ENCODE data around the gene ALOX5.
"Not testable (repeated sequence)": the region's sequence is repeated elsewhere in the genome, so short reads cannot be mapped to it uniquely, and the experiment has no call there.

Gene ALOX5

DNA sequence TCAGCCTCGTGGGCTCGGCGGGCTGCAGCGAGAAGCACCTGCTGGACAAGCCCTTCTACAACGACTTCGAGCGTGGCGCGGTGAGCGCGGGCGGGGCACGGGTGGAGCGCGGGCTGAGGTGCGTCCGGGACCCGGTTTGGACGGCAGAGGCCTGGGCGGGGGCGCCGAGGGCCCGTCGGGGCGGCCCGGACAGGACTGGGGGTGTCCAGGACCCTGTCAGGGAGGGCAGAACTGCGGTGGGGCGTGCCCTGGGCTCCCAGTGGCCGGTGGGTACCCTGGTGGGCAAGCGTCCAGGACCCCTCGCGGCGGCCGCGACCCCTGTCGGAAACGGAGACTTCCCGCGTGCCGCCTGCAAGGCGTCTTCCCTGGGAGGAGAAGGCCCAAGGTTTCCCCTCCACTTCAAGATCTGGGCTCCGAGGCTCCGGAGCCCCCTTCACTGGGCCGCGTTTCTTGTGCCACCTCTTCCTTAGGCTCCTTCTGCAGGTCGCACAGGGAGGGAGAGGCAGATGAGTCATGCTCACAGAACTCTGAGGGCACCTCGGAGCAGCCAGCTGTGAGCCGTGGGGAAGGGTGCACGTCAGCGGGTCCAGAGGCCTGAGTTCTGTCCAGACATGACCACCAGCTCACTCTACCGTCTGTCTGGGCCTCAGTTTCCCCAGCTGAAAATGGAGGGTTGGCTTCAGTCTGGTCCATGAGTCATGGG, 485 bp downstream of the ALOX5 start:
- no peak for DNase-seq (ENCODE audit: low read depth in 1 of 2, low spot score in 1 of 2)

- no peak for DNase-seq (ENCODE audit: low read depth in 1 of 2, low spot score in 1 of 2)
Measured at GRCh38 chr10:45375101-45375500, 1.1 kb downstream of the ALOX5 start.

- no peak for DNase-seq (ENCODE audit: low read depth in 1 of 2, low spot score in 1 of 2)
Measured at GRCh38 chr10:45375716-45376231, 1.8 kb downstream of the ALOX5 start.

- no peak for DNase-seq (ENCODE audit: low read depth in 1 of 2, low spot score in 1 of 2)
Measured at GRCh38 chr10:45376371-45376801, 2.4 kb downstream of the ALOX5 start.

DNA sequence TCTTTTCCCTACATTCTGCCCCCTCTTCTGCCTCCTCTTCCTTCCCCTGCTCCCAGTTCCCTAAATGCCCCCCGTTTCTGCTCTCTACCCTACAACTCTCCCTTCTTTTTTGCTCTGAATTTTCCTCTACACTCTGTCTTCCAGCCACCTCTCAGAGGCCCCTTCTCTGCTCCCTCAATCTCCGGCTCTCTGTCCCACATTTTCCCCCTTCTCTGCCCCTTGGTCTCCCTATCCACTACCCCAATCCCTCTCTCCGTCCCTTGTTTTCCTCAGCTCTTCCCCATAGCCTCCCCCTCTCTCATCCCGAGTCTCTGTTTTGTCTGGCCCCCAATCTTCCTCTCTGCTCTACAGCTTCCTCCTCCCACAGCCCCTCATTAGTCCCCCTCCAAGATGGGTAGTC, 3.3 kb downstream of the ALOX5 start:
- no peak for DNase-seq (ENCODE audit: low read depth in 1 of 2, low spot score in 1 of 2)

- no peak for DNase-seq (ENCODE audit: low read depth in 1 of 2, low spot score in 1 of 2)
Measured at GRCh38 chr10:45377858-45378257, 3.8 kb downstream of the ALOX5 start.

GRCh38 chr10:45378914-45379726, 5.1 kb downstream of the ALOX5 start:
- DNase-seq (ENCODE audit: low read depth in 1 of 2, low spot score in 1 of 2): no peak

DNA sequence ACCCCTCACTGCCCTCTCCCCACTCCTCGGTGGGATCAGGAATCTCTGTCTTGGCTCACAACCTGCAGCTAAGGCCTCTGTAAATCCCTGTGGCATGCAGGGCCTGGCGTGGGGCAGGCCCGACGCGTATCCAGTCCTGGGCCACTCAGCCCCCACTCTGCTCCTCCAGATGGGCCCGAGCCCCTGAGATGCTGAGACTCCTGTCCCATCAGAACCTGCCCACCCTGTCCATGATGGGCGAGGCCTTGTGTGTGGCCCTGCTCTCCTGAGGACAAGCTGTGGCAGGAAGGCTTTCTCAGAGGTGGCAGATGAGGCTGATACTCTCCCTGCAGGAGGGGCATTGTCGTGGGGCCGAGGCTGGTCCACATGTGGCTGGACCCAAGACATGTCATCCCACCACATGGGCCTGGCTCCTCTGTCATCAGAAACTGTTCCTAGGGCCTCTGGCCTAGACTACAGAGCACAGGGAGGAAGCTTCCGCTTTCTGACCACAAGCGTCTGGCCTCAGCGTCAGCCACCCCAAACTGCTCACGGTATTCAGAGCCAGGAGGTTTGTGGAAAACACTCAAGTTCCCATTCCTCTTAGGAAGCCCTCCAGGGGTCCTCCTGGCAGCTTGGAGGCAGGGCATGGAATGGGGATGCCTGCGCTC, 6.0 kb downstream of the ALOX5 start:
- DNase-seq (ENCODE audit: low read depth in 1 of 2, low spot score in 1 of 2): no peak

DNA sequence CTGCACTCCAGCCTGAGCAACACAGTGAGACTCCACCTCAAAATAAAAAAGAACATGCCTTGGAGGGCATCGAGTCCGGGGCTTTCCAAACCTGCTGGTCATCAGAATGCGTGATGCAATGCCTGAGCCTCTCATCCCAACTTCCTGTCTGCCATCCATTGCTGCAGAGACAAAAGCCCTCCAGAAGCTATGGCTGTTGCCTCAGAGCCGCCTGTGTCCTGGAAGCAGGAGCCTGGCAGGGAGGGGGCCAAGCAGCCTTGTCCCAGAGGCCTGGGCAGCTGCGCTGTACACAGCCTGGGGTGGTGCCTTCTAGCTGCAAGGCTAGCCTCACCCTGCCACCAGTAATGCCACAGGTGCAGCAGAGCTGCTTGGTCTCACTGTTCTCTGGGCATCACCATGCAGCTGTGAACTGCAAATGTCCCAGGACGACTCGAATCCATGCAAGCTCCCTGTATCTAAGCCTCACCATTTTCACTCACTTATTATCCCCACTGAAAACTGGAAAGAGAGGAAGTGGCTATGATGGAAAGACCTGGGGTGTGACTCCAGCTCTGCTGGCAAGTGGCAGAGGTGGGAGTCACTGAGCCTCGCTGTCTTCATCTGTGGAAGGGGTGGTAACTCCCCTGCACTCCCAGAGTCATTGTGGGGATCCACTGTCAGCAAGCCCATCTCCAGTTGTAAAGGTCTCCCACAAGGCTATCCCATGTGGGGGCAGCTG, 7.0 kb downstream of the ALOX5 start:
- DNase-seq (ENCODE audit: low read depth in 1 of 2, low spot score in 1 of 2): no peak

DNA sequence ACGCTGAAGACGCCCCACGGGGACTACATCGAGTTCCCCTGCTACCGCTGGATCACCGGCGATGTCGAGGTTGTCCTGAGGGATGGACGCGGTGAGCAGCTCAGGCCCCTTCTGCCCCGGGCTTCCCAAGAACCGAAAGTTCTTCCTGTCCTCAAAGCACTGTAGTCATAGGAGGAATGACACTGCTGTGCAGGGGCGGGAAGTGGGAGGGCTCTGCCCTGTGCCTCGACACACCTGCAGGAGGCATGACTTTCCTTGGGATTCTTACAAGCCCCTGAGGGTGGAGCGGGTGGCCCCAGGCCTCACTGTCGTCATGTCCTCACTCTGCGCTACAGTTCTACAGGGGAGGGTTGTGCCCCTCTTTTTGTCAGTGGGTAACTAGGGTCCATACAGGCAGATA, 8.6 kb downstream of the ALOX5 start:
- no peak for DNase-seq (ENCODE audit: low read depth in 1 of 2, low spot score in 1 of 2)

DNA sequence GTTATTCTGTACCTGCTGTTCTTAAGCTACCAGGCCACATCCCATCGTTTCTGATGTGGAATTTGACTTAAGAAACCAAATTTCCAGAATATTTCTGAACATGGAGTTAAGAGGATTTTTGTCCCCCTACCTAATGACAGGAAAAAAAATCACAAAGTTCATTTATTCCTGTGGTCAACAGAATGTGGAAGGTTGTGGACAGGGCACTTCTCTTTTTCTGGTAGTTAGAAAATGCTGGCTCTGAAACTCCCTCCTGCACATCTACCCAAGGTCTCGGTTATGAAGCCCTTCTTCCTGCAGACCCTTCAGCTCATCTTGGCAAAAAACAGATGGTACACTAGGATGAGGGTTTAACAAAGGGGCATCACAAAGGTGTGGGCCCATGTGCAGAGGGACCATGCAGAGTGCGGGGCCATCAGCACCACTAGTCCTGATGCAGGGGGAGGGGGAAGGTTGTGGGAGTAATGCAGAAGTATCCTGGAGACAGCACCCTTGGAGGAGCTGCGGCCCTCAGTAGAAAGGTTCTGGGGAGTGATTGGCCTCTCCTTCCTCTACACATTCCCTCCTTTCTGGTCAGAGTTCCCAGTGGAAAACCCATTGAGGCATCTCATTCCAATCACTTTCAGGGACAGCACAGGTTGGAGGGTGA, 9.8 kb downstream of the ALOX5 start:
- no peak for DNase-seq (ENCODE audit: low read depth in 1 of 2, low spot score in 1 of 2)

- DNase-seq (ENCODE audit: low read depth in 1 of 2, low spot score in 1 of 2): no peak
Measured at GRCh38 chr10:45386657-45387056, 12.6 kb downstream of the ALOX5 start.

DNA sequence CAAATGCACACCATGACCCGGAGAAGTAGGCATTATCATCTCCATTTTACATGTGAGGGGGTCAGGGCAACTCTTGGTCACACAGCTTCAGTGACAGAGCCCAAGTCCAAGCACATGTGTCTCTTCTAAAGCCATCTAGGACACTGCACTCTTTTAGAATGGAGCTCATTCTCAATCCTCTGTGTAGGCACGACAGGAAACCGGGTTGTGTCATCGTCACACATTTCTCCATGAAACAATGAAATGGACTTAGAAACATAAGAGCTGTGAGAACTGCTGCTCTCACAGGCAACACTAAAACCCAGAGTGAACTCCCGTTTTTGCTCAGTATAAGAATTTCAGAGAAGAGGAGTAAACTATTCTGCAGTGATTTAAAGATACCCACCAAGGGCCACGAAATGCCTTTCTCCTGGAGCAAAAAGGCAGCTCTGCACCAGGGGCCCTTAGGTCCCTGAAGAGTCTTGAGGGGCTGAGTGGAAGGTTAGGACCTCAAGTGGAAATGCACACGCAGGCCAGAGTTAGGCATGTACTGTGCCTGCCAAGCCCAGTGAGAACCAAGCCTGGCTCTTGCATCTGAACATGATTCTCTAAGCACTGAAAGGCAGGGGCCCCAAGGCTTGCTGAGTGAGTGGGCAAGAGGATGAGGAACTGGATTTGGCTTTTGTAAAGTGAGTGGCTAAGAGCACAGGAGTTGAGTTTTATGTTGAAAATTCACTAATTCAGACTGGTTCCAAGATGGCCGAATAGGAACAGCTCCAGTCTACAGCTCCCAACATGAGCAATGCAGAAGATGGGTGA, 13.3 kb downstream of the ALOX5 start:
- DNase-seq (ENCODE audit: low read depth in 1 of 2, low spot score in 1 of 2): no peak

DNA sequence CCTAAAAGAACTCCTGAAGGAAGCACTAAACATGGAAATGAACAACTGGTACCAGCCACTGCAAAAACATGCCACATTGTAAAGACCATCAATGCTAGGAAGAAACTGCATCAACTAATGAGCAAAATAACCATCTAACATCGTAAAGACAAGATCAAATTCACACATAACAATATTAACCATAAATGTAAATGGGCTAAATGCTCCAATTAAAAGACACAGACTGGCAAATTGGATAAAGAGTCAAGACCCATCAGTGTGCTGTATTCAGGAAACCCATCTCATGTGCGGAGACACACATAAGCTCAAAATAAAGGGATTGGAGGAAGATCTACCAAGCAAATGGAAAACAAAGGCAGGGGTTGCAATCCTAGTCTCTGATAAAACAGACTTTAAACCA, 15.7 kb downstream of the ALOX5 start:
- not testable (repeated sequence) for DNase-seq (ENCODE audit: low read depth in 1 of 2, low spot score in 1 of 2)

DNA sequence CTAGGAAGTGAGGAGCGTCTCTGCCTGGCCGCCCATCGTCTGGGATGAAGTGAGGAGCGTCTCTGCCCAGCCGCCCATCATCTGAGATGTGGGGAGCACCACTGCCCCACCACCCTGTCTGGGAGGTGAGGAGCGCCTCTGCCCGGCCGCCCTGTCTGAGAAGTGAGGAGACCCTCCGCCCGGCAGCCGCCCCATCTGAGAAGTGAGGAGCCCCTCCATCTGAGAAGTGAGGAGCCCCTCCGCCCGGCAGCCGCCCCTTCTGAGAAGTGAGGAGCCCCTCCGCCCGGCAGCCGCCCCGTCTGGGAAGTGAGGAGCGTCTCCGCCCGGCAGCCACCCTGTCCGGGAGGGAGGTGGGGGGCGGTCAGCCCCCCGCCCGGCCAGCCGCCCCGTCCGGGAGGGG, 17.6 kb downstream of the ALOX5 start:
- DNase-seq (ENCODE audit: low read depth in 1 of 2, low spot score in 1 of 2): not testable (repeated sequence)

DNA sequence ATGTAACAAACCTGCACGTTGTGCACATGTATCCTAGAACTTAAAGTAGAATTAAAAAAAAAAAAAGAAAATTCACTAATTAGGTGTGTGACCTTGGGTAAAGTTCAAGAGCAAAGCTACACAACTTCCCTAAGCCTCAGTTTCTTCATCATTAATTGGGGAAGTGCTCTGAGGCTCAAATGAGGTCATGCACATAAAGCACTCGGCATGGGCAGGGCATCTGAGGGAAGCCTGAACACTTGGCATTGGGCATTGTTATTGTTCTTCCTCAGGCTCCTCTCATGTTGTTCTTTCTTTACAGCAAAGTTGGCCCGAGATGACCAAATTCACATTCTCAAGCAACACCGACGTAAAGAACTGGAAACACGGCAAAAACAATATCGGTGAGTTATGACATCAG, 21.5 kb downstream of the ALOX5 start:
- no peak for DNase-seq (ENCODE audit: low read depth in 1 of 2, low spot score in 1 of 2)

- DNase-seq (ENCODE audit: low read depth in 1 of 2, low spot score in 1 of 2): no peak
Measured at GRCh38 chr10:45398595-45398994, 24.6 kb downstream of the ALOX5 start.

DNA sequence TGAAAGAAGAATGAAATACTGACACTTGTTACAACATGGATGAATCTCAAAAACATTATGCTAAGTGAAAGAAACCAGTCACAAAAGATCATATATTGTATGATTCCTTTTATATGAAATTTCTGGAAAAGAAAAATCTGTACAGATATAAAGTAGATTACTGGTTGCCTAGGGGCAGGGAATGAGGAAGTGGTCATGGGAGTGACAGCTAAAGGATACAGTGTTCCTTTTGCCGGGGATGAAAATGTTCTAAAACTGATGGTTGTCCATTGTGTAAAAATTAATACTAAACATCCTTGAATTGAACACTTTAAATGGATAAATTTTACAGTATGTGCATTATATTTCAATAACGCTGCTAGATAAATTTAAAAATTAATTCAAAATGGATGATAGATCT, 25.1 kb downstream of the ALOX5 start:
- DNase-seq (ENCODE audit: low read depth in 1 of 2, low spot score in 1 of 2): no peak

DNA sequence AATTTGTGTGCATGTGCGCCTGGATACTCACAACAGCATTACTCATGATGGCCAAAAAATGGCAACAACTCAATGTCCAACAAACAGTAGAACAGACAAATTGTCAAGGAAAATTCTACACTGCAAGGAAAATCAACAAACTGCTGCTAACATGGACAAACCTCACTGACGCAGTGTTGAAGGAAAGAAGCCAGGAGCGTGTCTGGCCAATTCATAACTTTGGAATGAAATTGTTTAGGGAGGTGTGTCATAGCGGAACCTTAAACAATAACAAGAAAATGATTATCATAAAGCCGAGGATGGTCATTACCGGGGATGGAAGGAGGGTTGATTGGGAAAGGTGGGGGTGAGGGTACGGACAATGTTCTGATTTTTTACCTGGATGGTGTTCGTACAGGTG, 29.1 kb downstream of the ALOX5 start:
- no peak for DNase-seq (ENCODE audit: low read depth in 1 of 2, low spot score in 1 of 2)
